HG02870 (cell line): Measurements from ENCODE around the gene CBLN4.

Source experiments
- ATAC-seq: cut with Tn5 transposase; IDR thresholded peaks from one replicate; pipeline ENCODE4 v1.9.1; 2021; ENCODE audit warnings: mild to moderate bottlenecking, moderate library complexity; ENCODE audit not compliant: unreplicated experiment

Gene CBLN4

DNA sequence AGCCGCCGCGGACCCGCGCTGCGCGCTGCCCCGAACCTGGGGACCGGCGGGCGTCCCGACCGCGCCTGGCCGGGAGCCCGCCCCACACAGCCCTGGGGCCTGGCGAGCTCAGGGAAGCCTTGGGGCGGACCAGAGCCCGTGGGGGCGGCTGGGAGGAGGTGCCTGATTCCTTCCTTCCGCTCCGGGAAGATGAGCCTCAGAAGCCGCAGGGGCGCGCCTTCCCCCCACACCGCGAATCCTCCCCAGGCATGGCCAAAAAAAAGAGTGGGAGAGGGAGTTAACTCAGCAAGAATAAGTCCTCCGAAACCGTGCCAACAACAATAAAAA is at the start of gene CBLN4:
TSS of gene CBLN4 (minus strand) at position 131 of the 327 bp plus-strand sequence. CDS start 1,348 bp downstream, outside the sequence.
- no peak for ATAC-seq

DNA sequence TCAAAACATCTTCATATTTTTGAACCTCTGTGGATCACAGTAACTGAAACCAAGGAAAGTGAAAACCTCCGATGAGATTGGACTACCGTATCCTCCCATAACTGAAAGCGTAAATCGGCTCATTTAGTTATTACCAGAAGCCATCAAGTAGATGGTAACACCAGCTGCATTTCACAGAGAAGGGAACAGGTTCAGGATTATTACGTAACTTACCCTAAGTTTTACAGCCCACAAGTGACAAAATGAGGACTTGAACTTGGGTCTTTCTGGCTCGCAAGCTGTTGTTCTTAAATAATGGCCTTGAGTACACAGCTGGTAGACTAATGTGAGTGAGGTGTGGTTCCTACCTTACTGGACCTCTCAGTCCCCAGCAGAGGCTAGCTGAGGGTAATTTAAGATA is 37.9 kb upstream of the CBLN4 start:
- ATAC-seq = no peak

DNA sequence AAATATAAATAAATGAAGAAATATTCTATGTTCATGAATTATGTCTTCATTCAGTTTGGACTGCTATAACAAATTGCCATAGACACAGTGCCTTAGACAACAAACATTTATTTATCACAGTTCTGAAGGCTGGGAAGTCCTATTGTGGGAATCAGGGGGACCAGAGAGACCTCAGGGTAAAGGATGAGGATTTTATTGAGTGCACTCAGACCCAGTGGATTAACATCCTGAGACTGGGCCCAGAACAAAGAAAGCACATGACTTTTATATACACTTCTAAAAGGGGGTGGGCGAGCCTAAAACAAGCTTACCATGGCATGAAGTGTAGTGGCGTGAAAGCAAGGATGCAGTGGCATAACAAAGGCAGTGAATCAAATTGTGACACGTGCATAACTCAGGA is 26.9 kb upstream of the CBLN4 start:
- no peak for ATAC-seq

DNA sequence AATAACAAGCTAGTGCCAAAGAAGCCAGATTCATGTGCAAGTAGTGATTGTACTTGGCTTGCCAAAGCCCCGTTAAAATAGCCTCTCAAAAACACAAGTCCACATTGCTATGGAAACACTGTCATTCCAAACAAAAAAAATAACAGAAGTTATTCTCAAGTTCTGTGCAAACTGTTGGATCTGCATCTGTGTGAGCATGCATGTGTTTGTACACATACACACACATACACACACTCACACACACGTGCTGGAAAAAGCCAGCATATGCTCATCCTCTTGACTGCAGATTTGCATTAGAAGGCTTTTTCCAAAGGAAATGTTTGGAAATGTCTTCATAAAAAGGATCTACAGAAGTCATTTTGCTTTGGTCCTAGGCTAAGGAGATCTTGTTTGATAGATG is 13.4 kb upstream of the CBLN4 start:
- no peak for ATAC-seq

DNA sequence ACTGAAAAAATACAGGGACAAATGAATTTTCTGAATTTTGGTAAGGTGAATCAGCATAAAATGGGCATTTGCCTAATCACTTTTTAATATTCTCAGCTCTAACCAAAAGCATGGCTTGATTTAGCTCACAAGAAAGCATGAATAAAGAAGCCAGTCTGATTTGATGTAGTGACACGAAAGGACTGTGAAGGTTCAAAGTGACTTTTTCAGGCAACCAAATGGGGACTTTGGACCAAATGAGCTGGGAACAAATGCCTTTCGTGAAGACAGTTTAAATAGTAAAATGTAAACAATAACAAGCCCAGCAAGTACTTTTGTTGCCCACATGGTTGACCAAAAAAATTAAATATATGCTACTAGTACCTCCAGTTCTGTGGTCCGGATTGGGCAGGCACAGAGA is 12.9 kb upstream of the CBLN4 start:
- no peak for ATAC-seq

DNA sequence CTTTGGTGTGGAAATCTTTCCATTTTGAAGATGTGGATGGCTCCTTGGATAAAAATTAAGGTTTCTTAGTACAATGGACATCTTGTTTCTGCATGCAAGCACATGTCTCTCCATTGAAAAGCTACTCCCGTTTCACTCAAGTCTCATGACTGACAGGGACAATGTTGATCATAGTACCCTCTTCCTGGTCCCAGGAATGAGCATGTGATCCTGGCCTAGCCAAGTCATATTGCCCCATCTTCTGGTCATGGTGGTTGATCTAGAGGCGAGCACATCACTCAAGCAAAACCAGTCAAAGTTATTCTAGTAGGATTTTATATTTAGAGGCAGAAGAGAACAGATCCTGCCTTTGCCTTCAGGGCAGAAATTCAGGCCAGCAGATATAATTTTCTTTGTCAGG is 12.2 kb upstream of the CBLN4 start:
- no peak for ATAC-seq

DNA sequence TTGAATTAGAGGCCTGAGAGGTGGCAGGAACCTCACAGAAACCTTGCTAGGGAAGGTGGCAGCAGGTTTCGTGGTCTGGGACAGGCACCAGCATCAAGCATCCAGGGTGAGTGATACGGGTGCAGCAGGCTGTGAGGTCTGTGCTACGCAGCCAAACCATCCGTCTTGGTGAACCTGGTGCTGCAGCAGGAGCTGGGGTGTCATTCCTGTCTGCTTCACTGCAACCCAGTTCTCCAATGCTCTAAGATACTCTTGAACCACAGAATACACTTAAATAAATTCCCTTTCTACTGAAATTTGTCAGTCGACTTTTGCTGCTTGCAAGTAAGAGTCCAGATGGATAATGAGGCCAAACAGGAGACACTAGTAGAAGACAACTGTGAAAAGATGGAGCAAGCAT is 9.7 kb upstream of the CBLN4 start:
- ATAC-seq = no peak

DNA sequence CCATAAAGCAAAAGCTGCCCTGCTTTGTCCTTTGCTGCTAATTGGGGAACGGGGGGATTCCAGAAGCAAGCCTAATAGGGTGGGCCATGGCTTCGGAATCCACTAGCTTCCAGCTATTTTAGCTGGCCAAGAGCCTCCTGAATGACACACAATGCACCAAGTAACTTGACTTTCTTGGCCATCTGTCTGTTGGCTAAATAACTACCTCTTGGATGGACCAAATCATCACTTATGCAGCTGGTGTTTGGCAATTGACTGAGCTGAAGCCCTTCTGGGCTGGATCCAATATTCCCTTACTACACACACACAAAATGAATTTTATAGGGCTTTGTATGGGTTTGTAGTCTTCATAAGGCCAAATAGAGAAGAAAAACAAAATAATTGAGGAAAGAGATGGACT is 8.8 kb upstream of the CBLN4 start:
- ATAC-seq = no peak

DNA sequence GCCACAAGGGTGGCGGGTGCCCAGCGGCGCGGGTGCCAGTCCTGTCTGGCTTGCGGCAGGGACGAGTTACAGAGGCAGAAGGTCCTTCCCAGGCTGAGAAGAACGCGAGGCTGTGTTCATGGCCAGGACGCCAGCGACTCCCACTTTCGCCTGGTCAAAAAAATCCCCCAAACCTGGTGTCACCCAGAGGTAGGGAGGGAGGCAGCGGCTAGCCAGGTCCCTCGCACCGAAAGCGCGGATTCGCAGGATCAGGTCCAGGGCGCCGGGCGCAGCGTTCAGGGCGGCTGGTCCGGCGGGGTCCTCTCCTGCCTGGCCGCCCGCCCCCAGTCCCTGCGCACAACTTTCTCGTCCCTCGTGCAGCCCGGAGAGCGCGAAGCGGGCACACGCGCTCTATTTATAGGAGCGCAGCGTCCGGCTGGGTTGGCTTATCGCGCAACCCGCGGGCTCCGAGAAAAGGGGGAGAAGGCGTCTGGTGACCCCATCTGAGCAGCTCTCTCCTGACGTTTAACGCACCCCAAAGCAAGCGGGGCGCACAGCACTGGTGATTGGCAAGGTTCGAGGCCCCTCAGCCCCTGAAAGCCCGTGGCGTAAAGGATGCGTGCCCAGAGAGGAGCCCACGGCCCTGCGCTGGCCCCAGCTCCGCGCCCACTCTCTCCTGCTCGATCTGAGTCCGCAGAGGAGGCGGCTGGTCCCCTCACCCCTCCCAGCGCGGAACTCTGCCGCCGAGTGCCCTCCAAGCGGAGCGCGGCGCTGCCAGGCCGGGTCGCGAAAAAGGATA is 519 bp downstream of the CBLN4 start:
- no peak for ATAC-seq

DNA sequence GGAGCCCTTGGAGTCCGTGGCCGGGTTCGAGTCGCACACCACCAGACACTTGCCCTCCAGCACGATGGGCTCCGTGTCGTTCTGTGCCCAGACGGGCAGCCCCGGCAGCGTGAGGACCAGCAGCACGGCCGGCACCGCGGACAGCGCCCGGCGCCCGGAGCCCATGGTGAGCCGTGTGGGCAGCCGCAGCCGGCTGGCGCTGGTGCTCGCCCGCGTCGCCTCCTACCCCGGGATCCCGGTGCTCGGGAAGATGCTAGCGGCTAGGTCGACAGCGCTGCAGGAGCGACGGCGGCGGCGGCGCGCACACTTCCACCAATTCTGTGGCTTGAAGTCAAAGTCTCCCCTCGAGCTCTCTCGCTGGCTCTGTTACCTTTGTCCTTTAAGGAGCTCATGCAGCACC is 1.3 kb downstream of the CBLN4 start:
- ATAC-seq = no peak

DNA sequence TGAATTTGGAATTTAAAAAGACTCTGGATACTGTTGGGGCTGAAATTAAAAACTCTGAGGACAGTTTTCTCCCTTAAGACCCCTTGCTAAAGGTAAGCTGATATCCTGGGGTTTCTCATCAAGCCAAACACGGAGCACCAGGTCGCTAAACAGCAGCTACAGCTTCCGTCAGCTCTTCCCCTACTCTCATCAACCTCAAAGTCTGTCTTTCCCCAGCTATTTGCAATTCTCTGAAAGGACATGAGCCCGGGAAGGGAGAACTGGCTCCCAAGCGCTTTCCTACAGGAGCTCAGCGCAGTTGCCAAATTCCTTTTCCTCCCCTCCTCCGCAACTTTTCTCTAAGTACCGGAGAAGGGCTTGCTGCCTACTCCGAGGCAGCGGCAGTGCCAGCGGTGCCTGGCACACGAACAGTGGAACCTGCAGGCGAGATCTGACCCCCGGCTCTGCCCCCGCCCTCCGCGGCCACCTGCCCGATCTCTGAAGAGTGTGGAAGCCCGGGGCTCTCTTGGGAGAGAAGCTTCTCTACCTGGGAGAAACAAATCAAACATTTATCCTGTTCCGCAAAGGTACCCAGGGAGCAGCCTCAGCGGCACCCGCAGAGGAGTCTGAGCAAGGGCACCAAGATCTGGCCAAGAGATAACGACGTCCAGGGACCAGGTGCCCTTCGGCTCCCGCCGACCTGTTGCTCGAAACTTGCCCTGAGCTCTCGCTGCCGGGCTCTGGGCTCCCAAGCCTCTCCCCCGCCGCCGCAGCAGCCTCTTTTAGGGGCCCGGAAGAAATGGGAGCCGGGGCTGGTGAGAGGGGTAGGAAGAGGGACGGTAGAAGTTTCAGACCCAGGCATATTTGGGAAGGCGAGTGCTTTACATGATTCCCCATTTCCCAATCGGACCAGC is 2.2 kb downstream of the CBLN4 start:
- ATAC-seq = no peak

DNA sequence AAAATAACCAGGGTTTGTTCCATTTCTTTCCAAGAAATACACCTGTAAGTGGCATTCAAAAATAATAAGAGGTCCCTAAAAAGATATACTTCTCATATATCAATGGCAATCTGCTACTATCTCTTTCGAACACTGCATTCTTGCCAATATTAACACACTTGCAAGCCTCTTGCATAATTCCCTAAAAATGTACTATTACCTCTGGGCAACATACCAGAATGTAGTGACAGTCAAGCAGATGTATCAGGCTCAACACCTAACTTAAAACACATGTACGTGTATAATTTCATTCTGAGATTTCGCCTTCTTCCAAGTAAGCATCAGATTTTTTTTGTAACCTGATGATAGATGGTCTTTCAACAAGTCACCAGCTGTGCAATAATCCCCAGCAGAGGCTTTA is 3.4 kb downstream of the CBLN4 start:
- ATAC-seq = no peak

DNA sequence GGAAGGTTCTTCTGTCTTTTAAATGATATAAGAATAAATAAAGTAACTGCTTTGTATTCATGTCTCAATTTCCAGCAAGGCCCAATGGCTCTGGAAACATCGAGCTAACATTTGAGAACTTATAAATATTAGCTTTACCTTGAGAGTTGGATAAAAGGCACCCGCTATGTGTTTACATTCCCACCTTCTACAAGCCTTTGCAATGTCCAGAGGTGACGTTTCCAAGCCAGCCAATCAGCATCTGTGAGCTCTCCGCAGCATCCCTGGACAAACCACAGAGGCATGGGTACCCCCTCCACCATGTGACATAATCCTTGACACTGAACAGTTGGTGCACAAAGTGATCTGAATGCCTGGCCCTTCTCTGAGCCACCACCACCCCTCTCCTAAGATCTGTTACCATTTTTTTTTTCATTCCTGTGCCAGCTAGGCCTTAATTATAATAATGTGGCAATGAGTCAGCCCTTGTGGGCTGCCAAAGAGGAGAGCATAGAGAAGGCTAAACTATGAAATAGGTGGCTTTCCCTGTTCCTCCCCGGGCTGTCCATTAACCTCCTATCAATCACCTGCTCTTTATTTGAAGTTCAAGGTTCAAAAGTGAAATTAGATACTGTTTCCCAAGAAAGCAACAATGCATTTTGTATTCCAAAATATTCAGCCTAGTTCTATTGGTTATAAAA is 4.1 kb downstream of the CBLN4 start:
- ATAC-seq = no peak

DNA sequence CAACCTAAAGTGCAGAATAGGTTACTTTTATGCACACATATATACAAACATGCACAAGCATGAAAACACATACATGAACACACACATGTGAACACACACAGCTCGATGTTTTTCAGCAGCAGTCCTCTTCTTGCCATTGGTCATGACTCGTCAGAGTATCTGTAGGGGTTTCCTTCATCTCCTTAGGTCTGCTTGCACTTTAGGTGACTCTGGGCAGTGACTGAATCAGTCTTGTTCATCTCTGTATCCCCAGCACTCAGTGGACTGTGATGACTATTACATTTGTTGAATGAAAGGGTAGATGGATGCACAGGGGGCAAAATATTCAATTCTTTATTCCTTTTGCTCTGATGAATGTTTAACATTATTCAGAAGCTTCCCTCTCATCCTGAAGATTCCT is 26.8 kb downstream of the CBLN4 start:
- no peak for ATAC-seq

DNA sequence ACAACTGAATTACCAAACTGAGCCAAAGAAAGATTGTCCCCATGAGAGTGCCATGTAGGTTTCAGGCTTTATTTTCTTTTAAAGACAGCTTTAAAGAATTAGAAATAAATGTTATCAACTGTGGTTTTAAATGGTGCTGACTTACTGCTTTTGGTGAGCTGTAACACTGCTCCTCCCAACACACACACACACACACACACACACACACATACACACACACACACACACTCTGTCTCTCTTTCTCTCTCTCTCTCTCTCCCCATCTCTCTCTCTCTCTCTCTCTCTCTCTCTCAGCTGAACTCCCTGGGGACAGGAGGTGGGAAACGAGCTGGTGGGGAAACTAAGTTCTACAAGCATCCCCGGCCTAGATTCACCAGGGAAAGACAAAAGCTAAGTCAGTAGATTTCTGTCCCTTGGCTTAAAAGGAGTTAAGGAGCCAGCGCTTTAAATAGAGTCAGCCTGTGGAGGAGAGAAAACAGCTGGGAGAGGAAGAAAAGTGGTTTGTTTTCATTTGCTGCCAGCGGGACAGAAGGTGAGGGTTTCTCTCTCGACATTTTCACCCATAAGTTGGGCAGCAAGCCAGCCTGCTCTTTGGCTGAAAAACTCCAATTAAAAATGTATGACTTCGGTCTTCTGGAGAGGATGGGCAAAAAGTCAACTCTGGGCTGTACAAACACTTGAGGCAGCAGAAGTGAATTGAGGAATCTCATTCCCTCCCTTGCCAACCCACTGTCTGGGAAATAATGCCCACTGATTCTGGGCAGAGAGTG is 27.4 kb downstream of the CBLN4 start:
- ATAC-seq = no peak

DNA sequence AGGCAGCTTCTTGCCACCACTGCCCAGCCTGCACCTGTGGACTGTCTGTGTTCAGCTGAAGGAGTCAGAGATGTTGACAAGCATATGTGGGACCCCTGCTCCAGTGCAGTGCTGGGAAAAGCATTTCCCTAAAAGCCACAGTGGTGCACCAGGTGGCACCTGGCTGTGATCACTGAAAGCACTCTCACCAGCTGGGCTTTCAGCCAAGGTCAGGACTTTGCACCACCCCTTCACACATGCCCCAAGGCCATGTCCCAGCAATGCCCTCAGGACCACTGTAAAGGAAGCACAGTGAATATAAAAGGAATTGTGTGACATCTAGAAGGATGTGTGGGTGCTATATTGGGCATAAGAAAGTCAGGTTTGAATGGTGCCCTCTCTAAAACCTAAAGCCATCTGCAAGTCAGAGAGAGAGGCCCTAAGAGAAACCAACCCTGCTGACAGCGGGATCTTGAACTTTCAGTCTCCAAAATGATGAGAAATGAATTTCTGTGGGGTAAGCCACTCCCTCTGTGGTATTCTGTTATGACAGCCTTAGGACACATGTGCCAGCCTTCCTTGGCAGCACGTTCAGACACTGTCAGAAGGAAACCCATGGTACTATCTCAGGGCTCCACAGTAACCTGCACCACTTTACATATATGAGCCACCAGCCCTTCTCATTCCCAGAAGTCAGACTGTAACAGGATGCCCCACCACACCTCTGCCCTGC is 30.7 kb downstream of the CBLN4 start:
- ATAC-seq = no peak

DNA sequence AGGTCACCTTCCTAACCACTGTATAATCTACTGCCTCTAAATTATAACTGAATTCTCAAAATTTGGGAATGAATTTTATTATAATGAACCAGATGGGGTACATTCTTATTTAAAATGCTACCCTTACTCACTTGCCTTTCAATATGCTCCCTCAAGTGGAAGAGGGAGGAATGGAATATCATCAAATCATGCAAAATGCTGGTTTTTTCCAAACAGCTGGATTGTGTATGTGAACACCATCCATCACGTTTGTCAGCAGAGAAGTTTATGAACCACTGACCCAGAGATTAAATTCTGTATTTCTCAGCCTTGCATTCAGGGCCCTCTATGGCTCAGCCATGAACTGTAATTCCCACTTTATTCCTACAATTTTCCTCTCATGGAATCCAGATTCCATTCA is 40.5 kb downstream of the CBLN4 start:
- no peak for ATAC-seq

DNA sequence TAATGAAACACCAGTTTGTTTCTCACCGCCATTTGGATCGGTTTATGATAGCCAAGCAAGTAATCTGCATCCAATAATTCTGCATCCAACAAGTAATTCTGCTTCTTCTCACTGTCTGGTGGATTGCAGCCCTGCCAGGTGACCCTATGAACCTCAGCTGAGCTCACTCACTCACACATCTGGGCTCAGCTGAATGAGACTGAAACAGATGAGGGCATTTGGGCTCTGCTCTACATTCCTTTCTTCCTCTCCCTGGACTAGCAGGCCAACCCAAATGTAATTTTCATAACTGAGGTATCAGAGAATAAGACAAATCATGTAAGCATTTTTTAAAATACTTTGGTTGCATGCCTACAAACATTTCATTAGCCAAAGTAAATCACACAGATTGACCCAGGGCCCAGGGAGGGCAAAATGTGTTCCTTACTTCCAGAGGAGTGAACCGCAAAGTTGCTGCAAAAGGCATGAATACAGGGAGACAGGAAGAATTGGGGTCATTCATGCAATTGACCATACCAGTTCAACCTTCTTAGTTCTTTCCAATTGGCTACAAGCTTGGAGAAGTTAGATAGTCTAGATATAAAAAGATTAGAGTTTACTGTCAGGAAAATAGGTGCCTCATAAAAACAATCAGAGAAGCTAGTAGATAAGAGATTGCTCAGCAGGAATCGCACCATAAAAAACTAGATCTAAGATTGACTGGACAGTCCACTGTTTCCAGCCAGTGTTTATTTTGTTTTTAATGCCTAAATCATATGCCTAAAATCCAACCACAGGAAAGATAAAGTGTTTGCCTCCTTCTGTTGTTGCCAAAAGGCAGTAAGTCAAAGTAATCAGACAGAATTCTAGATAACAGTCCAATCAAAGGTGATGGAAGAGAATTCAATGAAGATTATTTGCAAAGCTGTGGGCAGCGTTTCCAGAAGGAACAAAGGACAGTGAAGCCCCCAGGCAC is 43.7 kb downstream of the CBLN4 start:
- no peak for ATAC-seq

DNA sequence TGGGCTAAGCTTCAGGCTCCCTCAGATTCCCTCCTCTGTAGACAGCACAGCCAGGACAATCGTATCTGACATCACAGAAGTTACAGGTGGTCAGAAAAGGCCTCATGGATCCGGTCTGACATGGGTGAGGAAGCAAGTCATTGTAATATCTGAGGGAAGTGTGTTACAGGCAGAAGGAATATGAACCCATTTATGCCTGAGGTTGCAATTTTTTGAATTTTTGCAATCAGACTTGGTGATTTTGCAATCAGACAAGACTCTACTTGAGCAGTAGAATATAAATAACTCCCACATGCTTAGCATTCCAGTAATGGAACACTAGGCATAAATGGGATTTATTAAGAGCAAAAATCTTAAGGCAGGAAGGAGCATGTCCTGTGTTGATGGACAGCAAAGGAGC is 52.1 kb downstream of the CBLN4 start:
- ATAC-seq = no peak
